Astrocyte of the cerebellum (primary cell): Measurements from ENCODE around the gene IGSF23.
"Not testable (repeated sequence)": the region's sequence is repeated elsewhere in the genome, so short reads cannot be mapped to it uniquely, and the experiment has no call there.

Source experiments
- DNase-seq: peaks from one replicate; pipeline ENCODE4 v3.0.0-alpha.2; 2011; ENCODE audit warnings: low read depth
- H3K4me3 ChIP-seq: 2 replicates; pipeline ENCODE4 v1.5.1; 2011; ENCODE audit warnings: mild to moderate bottlenecking, low read depth, low read length, moderate library complexity
- CTCF ChIP-seq: IDR thresholded peaks from 2 replicates; pipeline ENCODE4 v1.5.1; 2012; ENCODE audit warnings: low read length, low read depth, moderate library complexity, mild to moderate bottlenecking; ENCODE audit errors: missing control alignments
- in situ Hi-C: cut with HindIII; loops from 2 replicates; pipeline ENCODE4 v1.10.0; 2017; ENCODE audit warnings: low sequenced_read_pairs

Gene IGSF23

DNA sequence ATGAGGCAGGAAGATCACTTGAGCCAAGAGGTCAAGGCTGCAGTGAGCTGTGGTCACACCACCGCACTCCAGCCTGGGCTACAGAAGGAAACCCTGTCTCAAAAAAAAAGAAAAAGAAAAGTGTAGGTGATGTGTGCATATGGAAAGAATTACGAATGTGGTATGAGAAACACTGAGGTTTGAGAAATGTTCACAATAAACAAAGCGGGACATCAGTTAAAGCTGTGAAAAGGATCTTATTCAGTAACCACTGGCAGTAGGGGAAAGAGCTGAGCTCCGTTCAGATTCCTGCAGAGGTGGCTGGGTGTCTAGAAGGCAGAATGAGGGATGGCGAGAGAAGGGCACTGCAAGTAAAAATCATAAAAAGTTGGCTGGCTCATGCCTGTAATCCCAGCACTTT lies 4.1 kb upstream of the IGSF23 start:
- H3K4me3 ChIP-seq: no peak overlapping the region
- TF ChIP-seq CTCF: no peak
- in situ Hi-C loops: no loop called here
- no peak for DNase-seq

- DNase-seq, H3K4me3 ChIP-seq, in situ Hi-C loops: not testable (repeated sequence)
Observed at GRCh38 chr19:44610497-44610896, 2.9 kb upstream of the IGSF23 start.

DNA sequence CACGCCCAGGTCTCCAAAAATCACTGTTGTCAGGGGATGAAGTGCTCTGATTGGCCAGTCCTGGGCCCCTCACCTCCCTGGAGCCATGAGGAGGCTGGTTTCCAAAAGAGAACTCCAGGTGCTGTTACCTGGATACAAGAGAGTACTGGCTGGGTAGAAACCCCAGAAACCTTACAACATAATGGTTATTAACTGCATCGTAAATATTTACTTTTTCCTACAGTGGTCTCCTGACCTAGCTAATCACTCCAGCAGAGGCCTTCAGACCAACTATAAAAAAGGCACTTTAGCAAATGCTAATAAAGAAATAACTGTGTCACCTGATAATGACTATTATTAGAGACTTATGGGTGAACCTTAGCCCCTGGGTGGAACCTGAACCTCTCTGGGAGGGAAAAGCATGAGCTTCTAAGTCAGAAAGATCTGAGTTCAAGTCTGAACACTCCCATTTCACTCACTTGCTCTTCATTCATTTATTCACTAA lies 1.5 kb upstream of the IGSF23 start:
- no peak for TF ChIP-seq CTCF
- DNase-seq: no peak
- in situ Hi-C loops: no loop called here
- H3K4me3 ChIP-seq: no peak overlapping the region

DNA sequence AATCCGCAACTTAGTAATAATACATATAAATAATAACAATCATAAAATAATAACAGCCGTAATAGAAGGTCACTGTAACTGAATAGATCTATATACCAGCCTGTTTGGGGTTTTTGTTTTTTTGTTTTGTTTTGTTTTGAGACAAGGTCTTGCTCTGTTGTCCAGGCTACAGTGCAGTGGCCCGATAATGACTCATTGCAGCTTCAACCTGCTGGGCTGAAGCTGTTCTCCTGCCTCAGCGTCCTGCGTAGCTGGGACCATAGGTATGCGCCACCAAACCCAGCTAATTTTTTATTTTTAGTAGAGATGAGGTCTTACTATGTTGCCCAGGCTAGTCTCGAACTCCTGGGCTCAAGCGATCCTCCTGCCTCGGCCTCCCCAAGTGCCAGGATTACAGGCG lies 950 bp downstream of the IGSF23 start:
- DNase-seq: no peak
- TF ChIP-seq CTCF: no peak
- in situ Hi-C loops: no loop called here
- H3K4me3 ChIP-seq: no peak overlapping the region

DNA sequence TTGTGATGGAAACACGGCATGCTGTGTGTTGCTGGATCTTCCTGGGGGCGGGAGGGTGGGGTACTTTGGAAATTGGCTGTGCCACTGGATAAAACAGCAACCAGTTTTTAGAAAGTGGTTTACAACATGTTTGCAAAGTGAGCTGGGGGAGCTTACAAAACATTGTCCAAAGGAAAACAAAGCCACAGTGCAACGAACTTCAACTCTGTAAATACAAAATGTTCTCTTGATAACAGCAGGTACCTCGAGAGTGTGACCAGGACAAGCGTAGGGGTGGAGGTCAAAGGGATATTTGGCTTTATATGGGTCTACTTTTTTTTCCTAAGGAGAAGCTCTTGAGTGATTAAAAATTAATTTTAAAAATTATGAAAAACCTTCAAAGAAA lies 2.5 kb downstream of the IGSF23 start:
- no peak overlapping the region for H3K4me3 ChIP-seq
- DNase-seq: no peak
- in situ Hi-C loops: no loop called here
- no peak for TF ChIP-seq CTCF

- in situ Hi-C loops: no loop called here
- no peak for DNase-seq
- H3K4me3 ChIP-seq: no peak overlapping the region
- TF ChIP-seq CTCF: no peak
Observed at GRCh38 chr19:44617110-44617880, 3.9 kb downstream of the IGSF23 start.

DNA sequence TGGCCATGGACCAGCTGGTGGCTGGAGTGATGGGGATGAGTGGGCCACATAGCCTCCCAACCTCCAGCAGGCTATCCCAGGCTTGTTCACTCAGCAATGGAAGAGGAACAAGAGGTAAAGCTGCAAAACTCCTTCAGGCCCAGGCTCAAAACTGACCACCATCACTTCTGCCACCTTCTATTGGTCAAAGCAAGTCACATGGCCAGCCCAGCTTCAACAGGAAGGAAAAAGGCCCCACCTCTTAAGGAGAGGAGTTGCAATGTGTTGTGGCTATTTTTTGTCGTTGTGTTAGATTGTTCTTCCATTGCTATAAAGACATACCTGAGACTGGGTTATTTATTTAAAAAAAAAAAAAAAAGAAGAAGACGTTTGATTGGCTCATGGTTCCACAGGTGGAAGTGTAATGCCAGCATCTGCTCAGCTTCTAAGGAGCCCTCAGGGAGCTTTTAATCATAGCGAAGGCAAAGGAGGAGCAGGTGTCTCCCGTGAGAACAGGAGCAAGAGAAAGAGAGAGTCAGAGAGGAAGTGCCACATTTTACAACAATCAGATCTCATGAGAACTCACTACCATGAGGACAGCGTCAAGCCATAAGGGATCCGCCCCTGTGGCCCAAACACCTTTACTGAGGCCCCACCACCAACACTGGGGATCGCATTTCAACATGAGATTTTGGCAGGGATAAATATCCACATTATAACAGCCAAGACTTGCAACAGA lies 5.4 kb downstream of the IGSF23 start:
- TF ChIP-seq CTCF: no peak
- in situ Hi-C loops: no loop called here
- no peak overlapping the region for H3K4me3 ChIP-seq
- no peak for DNase-seq
